GM21360 (cell line): Measurements from ENCODE around the gene NKTR.

Experiments used
- ATAC-seq: cut with Tn5 transposase; IDR thresholded peaks from one replicate; pipeline ENCODE4 v1.9.1; 2021; ENCODE audit warnings: mild to moderate bottlenecking, moderate library complexity; ENCODE audit not compliant: unreplicated experiment

NKTR gene

GRCh38 chr3:42660898-42661297 is 60.4 kb downstream of the NKTR start:
- ATAC-seq = no peak

- no peak for ATAC-seq
Observed at GRCh38 chr3:42661593-42662022, 61.1 kb downstream of the NKTR start.

- no peak for ATAC-seq
Observed at GRCh38 chr3:42662037-42662812, 61.7 kb downstream of the NKTR start.

DNA sequence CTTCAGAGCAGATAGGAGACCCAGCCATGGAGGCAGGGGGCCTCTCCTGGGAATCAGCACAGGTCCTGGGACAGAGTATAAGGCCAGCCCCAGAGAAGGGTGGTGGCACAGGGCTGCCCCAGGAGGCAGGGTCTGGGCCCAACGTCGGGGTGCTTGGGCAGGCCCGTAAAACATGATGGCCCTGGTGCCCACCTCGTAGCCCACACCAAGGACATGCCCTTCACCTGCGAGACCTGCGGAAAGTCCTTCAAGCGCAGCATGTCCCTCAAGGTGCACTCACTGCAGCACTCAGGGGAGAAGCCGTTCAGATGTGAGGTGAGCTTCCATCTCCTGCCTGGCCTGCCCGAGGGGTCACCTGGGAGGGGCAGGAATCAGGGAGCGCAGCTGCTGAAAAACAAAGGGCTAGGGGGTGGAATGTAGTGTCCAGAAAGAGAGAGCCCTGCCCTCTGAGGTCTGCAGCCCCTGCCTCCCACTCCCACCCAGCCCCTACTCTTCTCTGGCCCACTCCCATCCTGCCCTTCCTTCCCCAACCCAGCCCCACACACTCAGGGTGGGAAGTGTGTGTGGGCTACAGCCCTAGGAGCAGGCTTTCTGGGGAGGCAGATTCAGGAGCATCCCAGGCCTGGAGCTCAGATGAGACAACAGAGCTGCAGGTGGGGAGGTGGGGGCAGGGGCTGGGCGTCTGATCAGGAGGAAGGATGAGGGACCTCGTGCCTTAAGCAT is 62.5 kb downstream of the NKTR start:
- no peak for ATAC-seq

- no peak for ATAC-seq
Observed at GRCh38 chr3:42663581-42664437, 63.3 kb downstream of the NKTR start.

DNA sequence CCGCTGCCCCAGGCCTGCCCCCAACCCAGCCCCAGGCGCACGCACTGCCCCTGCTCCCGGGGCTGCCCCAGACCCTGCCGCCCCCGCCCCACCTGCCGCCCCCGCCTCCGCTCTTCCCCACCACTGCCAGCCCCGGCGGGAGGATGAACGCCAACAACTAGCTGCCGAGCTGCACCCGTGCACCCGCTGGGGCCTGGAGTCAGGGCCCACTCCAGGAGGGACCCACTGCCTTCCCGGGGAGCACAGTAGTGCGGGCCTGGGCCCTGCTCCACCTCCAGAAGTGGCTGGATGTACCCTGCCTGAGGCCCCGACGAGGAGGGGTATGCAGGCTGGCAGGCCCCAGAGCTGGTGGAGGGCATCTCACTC is 63.9 kb downstream of the NKTR start:
- ATAC-seq = no peak

DNA sequence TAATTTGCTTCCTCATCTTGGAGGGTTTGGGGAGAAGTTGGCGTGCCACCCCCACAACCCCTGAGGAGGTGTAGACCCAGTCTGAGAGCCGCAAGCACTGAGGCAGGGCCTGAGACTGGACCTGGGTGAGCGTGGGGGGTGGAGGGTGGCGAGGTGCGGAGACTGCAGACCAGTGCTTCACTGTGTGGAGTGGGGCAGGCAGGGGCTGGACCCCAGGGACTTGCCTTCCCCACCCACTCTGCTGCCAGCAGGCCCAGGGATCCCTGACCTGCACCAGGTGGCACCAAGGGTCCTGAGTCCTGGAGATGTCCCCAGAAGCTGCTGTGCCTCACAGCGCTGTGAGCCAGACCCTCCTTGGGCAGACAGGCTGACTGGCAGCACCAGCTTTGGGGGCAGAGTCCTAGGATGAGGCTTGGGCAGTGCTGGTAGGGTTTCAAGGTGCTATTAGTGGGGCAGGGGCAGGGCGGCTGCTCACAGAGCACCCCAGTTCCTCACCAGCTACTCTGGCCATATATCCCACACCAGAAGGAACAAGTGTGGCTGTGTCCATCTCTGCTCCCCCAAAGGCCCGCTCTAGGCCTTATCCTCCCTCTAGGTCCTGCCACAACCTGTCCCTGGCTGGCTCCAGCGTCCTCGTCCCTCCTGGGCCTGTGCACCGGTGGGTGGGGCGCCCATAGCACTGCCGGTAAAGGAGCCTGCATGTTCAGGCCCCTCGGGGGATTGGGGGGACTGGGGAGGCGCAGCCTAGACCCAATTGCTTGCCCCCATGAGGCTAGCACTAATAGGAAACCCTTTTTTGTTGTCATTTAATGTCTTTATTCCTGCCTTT is 64.8 kb downstream of the NKTR start:
- ATAC-seq = no peak

DNA sequence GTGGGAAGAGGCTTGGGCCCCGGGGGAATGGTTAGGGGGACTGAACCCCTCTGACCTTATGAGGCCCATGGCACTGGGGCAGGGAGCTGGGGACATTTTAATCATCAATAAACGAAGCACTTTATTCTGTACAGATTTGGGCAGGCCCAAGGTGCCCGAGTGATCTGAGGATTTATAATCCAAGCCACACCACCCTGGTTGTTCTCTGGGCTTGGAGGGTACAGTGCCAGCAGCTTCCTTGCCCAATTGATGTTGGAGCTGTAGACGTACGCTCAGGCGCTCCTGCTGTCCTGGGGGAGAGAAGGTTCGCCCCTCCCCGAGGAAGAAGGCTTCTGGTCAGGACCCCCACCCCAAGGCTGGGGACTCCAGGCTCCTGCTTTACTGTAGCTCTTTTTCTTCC is 65.5 kb downstream of the NKTR start:
- ATAC-seq = no peak

DNA sequence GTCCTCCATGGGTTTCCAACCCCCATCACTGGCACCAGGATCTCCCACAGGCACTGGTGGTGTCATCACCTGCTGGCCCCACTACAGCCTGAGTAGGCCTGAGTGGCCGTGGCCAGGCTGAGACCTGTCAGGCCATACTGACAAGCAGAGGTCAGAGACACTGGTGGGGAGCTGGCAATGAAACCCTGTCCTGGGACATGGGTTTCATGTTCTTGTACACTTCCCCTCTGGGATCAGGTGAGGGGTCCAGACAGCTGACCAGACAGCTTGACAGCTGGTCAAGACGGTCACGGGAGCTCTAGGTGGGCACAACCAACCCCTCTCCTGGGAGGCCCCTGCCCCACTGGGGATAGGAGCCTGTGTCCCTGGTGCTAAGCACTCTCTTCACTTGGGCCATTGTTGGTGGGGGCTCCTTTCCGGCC is 66.1 kb downstream of the NKTR start:
- ATAC-seq = no peak

DNA sequence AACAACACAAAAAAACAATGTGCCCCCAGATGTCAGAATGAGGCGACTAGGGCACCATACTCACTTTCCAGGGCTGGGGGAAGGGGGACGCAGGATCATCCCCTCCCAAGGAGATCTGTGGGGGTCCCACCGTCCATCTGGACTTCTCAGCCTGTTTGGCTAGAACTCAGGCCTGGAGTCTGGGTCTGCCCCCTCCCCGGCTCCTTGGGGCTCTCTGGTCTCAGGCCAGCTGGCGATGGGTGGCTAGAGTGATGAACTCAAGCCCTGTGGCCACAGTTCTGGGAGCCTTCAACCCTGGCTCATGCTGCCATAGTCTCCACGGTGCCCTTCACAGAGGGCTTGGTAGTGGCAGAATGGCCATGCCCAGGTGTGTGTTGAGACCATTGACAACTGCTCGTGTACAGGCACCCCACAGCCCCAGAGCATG is 66.6 kb downstream of the NKTR start:
- ATAC-seq = no peak

GRCh38 chr3:42667523-42668412 is 67.3 kb downstream of the NKTR start:
- no peak for ATAC-seq

GRCh38 chr3:42668413-42668760 is 67.9 kb downstream of the NKTR start:
- no peak for ATAC-seq

- ATAC-seq = no peak
Observed at GRCh38 chr3:42668793-42669217, 68.3 kb downstream of the NKTR start.

DNA sequence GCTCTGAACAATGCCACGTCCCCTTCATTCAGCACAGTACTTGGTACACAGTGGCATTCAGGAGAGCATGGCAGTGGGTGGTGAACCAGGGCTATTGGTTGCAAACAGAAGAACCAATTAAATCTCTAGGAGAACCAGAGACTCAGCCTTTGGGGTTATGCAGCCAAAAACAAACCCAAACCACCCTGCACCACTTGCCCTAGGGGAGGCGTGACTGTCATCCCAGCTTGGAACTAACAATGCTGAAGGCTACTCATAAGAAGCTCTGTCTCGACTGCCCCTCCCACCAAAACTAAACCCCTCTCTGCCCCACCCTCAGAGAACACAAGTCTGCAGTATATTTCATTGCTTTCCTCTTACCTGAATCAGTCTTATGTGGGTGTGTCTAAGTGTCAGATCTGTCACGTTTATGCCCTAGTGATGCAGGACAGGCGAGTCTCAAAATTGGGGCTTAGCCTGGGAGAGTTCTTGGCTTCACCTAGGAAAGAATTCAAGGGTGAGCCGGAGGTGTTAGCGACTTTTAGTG is 69.6 kb downstream of the NKTR start:
- ATAC-seq = no peak

DNA sequence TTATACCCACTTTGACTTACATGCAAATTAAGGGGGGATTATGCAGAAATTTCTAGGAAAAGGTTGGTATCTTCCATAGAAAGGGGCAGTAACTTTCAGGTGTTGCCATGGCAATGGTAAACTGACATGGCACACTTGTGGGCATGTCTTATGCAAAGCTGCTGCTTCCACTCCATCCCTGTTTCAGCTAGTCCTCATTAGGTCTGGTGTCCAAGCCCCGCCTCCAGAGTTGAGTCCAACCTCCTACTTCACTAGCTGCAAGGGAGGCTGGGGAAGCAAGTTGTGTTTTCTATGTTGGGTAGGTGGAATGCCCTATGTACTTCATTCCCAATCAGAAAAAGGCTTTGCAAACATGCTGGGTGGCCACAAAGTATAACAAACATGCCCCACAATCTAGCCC is 70.2 kb downstream of the NKTR start:
- no peak for ATAC-seq

GRCh38 chr3:42672515-42672914 is 72.0 kb downstream of the NKTR start:
- no peak for ATAC-seq

- ATAC-seq = no peak
Observed at GRCh38 chr3:42673082-42673481, 72.6 kb downstream of the NKTR start.

DNA sequence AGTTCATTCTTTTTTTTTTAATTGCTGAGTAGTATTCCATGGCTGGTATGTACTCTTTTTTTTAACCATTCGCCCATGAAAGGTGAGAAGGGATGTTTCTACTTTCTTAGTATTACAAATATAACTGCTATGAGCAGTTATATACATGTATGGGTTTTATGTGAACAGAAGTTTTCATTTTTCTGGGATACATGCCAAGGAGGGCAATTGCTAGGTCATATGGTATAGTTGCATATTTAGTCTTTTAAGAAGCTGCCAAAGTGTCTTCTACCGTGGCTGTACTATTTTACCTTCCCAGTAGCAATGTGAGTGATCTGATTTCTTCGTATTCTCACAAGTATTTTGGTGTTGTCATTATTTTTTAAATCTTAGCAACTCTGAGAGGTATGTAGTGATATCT is 73.7 kb downstream of the NKTR start:
- ATAC-seq = no peak

DNA sequence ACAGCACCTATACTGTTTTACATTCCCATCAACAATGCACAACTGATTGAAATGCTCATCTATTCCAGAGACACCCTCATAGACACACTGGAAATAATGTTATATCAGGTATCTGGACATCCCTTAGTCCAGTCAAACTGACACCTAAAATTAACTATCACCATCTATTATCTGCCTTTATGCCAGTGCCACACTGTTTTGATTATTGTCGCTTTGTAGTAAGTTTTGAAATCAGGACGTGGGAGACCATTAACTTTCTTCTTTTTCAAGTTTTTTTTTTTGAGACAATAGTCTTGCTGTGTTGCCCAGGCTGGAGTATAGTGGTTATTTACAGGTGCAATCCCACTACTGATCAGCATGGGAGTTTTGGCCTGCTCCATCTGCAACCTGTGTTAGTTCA is 75.4 kb downstream of the NKTR start:
- no peak for ATAC-seq
